H9 (cell line): ENCODE measurements around the gene UGT1A7. TPM values are rescaled to one million over a fixed set of nuclear protein-coding genes. Genes with fewer than 3 reads are reported as not detected.

Experiments
- DNase-seq: peaks from one replicate; pipeline ENCODE4 v3.0.0-alpha.2; 2017
- H2AFZ ChIP-seq: one replicate; pipeline ENCODE4 v1.6.1; 2013; ENCODE audit warnings: mild to moderate bottlenecking, low read length, control low read depth, moderate library complexity
- H2AK5ac ChIP-seq: 2 replicates; pipeline ENCODE4 v1.6.1; 2013; ENCODE audit warnings: low read length, control low read depth, mixed read lengths; ENCODE audit not compliant: insufficient read length
- H2BK120ac ChIP-seq: one replicate; pipeline ENCODE4 v1.6.1; 2013; ENCODE audit warnings: low read depth, mild to moderate bottlenecking, low read length, control low read depth, inconsistent platforms; ENCODE audit not compliant: poor library complexity, severe bottlenecking
- H2BK12ac ChIP-seq: 2 replicates; pipeline ENCODE4 v1.6.1; 2013; ENCODE audit warnings: low read length, control low read depth, mixed read lengths, low read depth; ENCODE audit not compliant: insufficient read length
- H2BK15ac ChIP-seq: 2 replicates; pipeline ENCODE4 v1.6.1; 2013; ENCODE audit warnings: low read depth, low read length, control low read depth
- H2BK20ac ChIP-seq: one replicate; pipeline ENCODE4 v1.6.1; 2013; ENCODE audit warnings: low read depth, mild to moderate bottlenecking, low read length, control low read depth, inconsistent platforms; ENCODE audit not compliant: poor library complexity, severe bottlenecking
- H2BK5ac ChIP-seq: 2 replicates; pipeline ENCODE4 v1.6.1; 2013; ENCODE audit warnings: low read length, control low read depth, mixed read lengths; ENCODE audit not compliant: insufficient read length
- H3K14ac ChIP-seq: 2 replicates; pipeline ENCODE4 v1.6.1; 2013; ENCODE audit warnings: low read length, control low read depth; ENCODE audit not compliant: insufficient read depth
- H3K18ac ChIP-seq: 2 replicates; pipeline ENCODE4 v1.6.1; 2013; ENCODE audit warnings: low read depth, mild to moderate bottlenecking, mixed read lengths, low read length, control low read depth; ENCODE audit not compliant: insufficient read length
- H3K23ac ChIP-seq: 2 replicates; pipeline ENCODE4 v1.6.1; 2013; ENCODE audit warnings: low read length, control low read depth, mixed read lengths, low read depth; ENCODE audit not compliant: insufficient read length
- H3K23me2 ChIP-seq: 2 replicates; pipeline ENCODE4 v1.6.1; 2013; ENCODE audit warnings: low read depth, mild to moderate bottlenecking, mixed read lengths, low read length, control low read depth; ENCODE audit not compliant: insufficient read length, poor library complexity, severe bottlenecking
- H3K27ac ChIP-seq: 2 replicates; pipeline ENCODE4 v1.5.1; 2013; ENCODE audit warnings: low read length, control low read depth, mixed read lengths, low read depth; ENCODE audit not compliant: insufficient read length
- H3K27me3 ChIP-seq: 2 replicates; pipeline ENCODE4 v1.6.1; 2013; ENCODE audit warnings: low read length, control low read depth, inconsistent platforms; ENCODE audit not compliant: insufficient read depth
- H3K4ac ChIP-seq: 2 replicates; pipeline ENCODE4 v1.6.1; 2013; ENCODE audit warnings: low read depth, mild to moderate bottlenecking, control low read depth, inconsistent platforms, low read length, moderate library complexity
- H3K4me1 ChIP-seq: 2 replicates; pipeline ENCODE4 v1.6.1; 2013; ENCODE audit warnings: low read length, control low read depth, inconsistent platforms; ENCODE audit not compliant: insufficient read depth
- H3K4me2 ChIP-seq: 2 replicates; pipeline ENCODE4 v1.6.1; 2013; ENCODE audit warnings: low read length, control low read depth, mixed read lengths; ENCODE audit not compliant: insufficient read length, insufficient read depth
- H3K56ac ChIP-seq: 2 replicates; pipeline ENCODE4 v1.6.1; 2013; ENCODE audit warnings: low read depth, mild to moderate bottlenecking, mixed read lengths, low read length, control low read depth; ENCODE audit not compliant: insufficient read length
- H3K79me1 ChIP-seq: 2 replicates; pipeline ENCODE4 v1.6.1; 2013; ENCODE audit warnings: low read depth, mild to moderate bottlenecking, moderate library complexity, low read length, control low read depth, inconsistent platforms; ENCODE audit not compliant: insufficient read depth, poor library complexity, severe bottlenecking
- H3K79me2 ChIP-seq: 2 replicates; pipeline ENCODE4 v1.6.1; 2013; ENCODE audit warnings: low read length, control low read depth, inconsistent platforms; ENCODE audit not compliant: insufficient read depth
- H3K9ac ChIP-seq: 2 replicates; pipeline ENCODE4 v1.6.1; 2013; ENCODE audit warnings: low read length, control low read depth, mixed read lengths; ENCODE audit not compliant: insufficient read length; ENCODE audit errors: extremely low read depth
- H3K9me3 ChIP-seq: one replicate; pipeline ENCODE4 v1.6.1; 2013; ENCODE audit warnings: low read depth, low read length, inconsistent platforms; ENCODE audit not compliant: control insufficient read depth
- H3T11ph ChIP-seq: one replicate; pipeline ENCODE4 v1.6.1; 2013; ENCODE audit warnings: mild to moderate bottlenecking, low read length, control low read depth, inconsistent platforms
- H4K20me1 ChIP-seq: one replicate; pipeline ENCODE4 v1.6.1; 2013; ENCODE audit not compliant: control insufficient read depth, insufficient read length, insufficient read depth
- H4K5ac ChIP-seq: 2 replicates; pipeline ENCODE4 v1.6.1; 2013; ENCODE audit warnings: low read depth, mild to moderate bottlenecking, mixed read lengths, low read length, control low read depth; ENCODE audit not compliant: insufficient read length
- H4K8ac ChIP-seq: replicated peaks from 2 replicates; pipeline ENCODE4 v1.6.1; 2013; ENCODE audit warnings: low read length, control low read depth, mixed read lengths, low read depth; ENCODE audit not compliant: insufficient read length
- H4K91ac ChIP-seq: 2 replicates; pipeline ENCODE4 v1.6.1; 2013; ENCODE audit warnings: low read depth, mild to moderate bottlenecking, moderate library complexity, mixed read lengths, low read length, control low read depth; ENCODE audit not compliant: insufficient read length
- H3K27ac Mint-ChIP-seq, 3 experiments: 2 replicates in 2 of 3; 3 replicates in 1 of 3; pipeline ENCODE4 v1.8.0; 2020 to 2021; ENCODE audit warnings: mixed read lengths in 3 of 3, mild to moderate bottlenecking in 1 of 3, moderate library complexity in 1 of 3
- H3K27me3 Mint-ChIP-seq: 2 replicates; pipeline ENCODE4 v1.8.0; 2021; ENCODE audit warnings: low read depth, mild to moderate bottlenecking, moderate library complexity, mixed read lengths
- H3K36me3 Mint-ChIP-seq, 3 experiments: 2 replicates in 2 of 3; 3 replicates in 1 of 3; pipeline ENCODE4 v1.8.0; 2020 to 2021; ENCODE audit warnings: low read depth in 3 of 3, mixed read lengths in 3 of 3; ENCODE audit not compliant: insufficient read depth in 1 of 3
- H3K4me1 Mint-ChIP-seq, 2 experiments: 2 replicates each; pipeline ENCODE4 v1.8.0; 2020; ENCODE audit warnings: mixed read lengths in 2 of 2
- H3K4me3 Mint-ChIP-seq, 2 experiments: 2 replicates in 1 of 2; 3 replicates in 1 of 2; pipeline ENCODE4 v1.8.0; 2020 to 2021; ENCODE audit warnings: mild to moderate bottlenecking in 2 of 2, mixed read lengths in 2 of 2, moderate library complexity in 1 of 2
- H3K9me3 Mint-ChIP-seq, 2 experiments: 2 replicates in 1 of 2; 3 replicates in 1 of 2; pipeline ENCODE4 v1.8.0; 2020; ENCODE audit warnings: mild to moderate bottlenecking in 2 of 2, mixed read lengths in 2 of 2, moderate library complexity in 1 of 2
- WGBS: extraction: QIAGEN DNeasy Blood & Tissue Kit; methylation state at CpG from one replicate; pipeline ENCODE4 v1.1.7; 2013; ENCODE audit warnings: missing lambda C conversion rate, low lambda C conversion rate, mixed read lengths; ENCODE audit not compliant: insufficient read length; ENCODE audit errors: extremely low coverage; 5-methylcytosine and 5-hydroxymethylcytosine counted together
- total RNA-seq: library from RNA; stranded (reverse); gene quantifications from 2 replicates; pipeline ENCODE4 v1.2.1, GENCODE V29; 2021
- TF ChIP-seq, protein P1 (sequence below): fragments of 200-600 bp; sonication (generic); conservative IDR thresholded peaks from 3 replicates; pipeline ENCODE4 v1.8.0; 2021; ENCODE audit warnings: antibody characterized with exemption, mild to moderate bottlenecking

The UGT1A7 gene
- total RNA-seq, 1 experiment from 2014 or later: not detected

DNA sequence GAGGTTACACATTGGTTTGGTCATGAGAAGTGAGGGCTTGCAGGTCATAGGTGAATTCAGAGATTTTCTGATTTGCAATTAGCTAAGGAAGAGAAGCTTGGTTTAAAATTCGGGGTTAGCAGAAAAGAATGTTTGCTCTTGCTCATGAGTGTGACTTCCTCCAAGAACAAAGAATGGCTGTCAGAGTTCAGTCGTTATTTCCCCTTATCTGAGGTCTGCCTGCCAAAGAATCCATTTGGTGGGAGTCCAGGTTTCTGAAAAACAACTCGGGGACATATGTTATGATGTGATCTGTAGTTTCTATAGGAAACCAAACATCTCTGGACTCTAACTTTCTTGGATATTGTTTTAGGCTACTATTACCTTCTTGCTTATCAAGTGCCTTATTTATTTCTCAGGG is 7.8 kb downstream of the UGT1A7 start:
- H2BK20ac ChIP-seq: no peak overlapping the region
- no peak overlapping the region for H4K91ac ChIP-seq
- H2BK5ac ChIP-seq: no peak overlapping the region
- H3K27me3 ChIP-seq: no peaks in the 10 kb centered on the region
- H3K4me2 ChIP-seq: no peak overlapping the region
- WGBS: no CpG with 5 or more reads among the region's 3 CpGs
- no peak for DNase-seq
- no peaks in the 10 kb centered on the region; the same call in 1 of the 2 replicates for H3K27me3 Mint-ChIP-seq
- H3K4ac ChIP-seq: no peak overlapping the region
- H3K4me1 Mint-ChIP-seq: peaks cover 24 to 29% of the 10 kb centered on the region in 2 experiments
- H3K27ac Mint-ChIP-seq: no peak overlapping the region
- no peaks in the 10 kb centered on the region; a peak in 1 of 7 replicates for H3K36me3 Mint-ChIP-seq
- H3K23ac ChIP-seq: no peak overlapping the region
- no peak overlapping the region for H4K8ac ChIP-seq
- no peaks in the 10 kb centered on the region for H3K9me3 ChIP-seq
- H3K9ac ChIP-seq: no peak overlapping the region
- H2BK120ac ChIP-seq: no peak overlapping the region
- H3K14ac ChIP-seq: no peak overlapping the region
- H3K4me1 ChIP-seq: peaks cover 3% of the 10 kb centered on the region; the same call in 1 of the 2 replicates
- H3K79me2 ChIP-seq: no peaks in the 10 kb centered on the region
- H2BK12ac ChIP-seq: no peak overlapping the region
- H3K18ac ChIP-seq: no peak overlapping the region
- H3K27ac ChIP-seq: no peak overlapping the region
- no peak overlapping the region for H3K4me3 Mint-ChIP-seq
- TF ChIP-seq, protein P1, sequence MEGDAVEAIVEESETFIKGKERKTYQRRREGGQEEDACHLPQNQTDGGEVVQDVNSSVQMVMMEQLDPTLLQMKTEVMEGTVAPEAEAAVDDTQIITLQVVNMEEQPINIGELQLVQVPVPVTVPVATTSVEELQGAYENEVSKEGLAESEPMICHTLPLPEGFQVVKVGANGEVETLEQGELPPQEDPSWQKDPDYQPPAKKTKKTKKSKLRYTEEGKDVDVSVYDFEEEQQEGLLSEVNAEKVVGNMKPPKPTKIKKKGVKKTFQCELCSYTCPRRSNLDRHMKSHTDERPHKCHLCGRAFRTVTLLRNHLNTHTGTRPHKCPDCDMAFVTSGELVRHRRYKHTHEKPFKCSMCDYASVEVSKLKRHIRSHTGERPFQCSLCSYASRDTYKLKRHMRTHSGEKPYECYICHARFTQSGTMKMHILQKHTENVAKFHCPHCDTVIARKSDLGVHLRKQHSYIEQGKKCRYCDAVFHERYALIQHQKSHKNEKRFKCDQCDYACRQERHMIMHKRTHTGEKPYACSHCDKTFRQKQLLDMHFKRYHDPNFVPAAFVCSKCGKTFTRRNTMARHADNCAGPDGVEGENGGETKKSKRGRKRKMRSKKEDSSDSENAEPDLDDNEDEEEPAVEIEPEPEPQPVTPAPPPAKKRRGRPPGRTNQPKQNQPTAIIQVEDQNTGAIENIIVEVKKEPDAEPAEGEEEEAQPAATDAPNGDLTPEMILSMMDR: no peak
- H3K79me1 ChIP-seq: no peaks in the 10 kb centered on the region
- H3K56ac ChIP-seq: no peak overlapping the region
- no peak overlapping the region for H4K5ac ChIP-seq
- no peak overlapping the region for H2BK15ac ChIP-seq
- no peaks in the 10 kb centered on the region for H3K23me2 ChIP-seq
- no peaks in the 10 kb centered on the region; a peak in 2 of 5 replicates for H3K9me3 Mint-ChIP-seq
- no peaks in the 10 kb centered on the region for H4K20me1 ChIP-seq
- no peak overlapping the region for H3T11ph ChIP-seq
- H2AFZ ChIP-seq: no peak overlapping the region
- H2AK5ac ChIP-seq: no peak overlapping the region
